GM06990 (cell line): ENCODE data around the gene OR11A1.
"Not testable (repeated sequence)": the region's sequence is repeated elsewhere in the genome, so short reads cannot be mapped to it uniquely, and the experiment has no call there.

Experiments
- DNase-seq: peaks from one replicate; pipeline ENCODE4 v3.0.0-alpha.2; 2011; ENCODE audit not compliant: insufficient read length; ENCODE audit errors: extremely low read depth
- H3K27me3 ChIP-seq: replicated peaks from 2 replicates; pipeline ENCODE4 v1.6.0; 2011; ENCODE audit warnings: low read length; ENCODE audit not compliant: control insufficient read depth, insufficient read depth
- H3K36me3 ChIP-seq: 2 replicates; pipeline ENCODE4 v1.5.1; 2011; ENCODE audit warnings: low read length; ENCODE audit not compliant: control insufficient read depth, insufficient read depth
- H3K4me3 ChIP-seq: replicated peaks from 2 replicates; pipeline ENCODE4 v1.5.1; 2011; ENCODE audit warnings: low read depth, mild to moderate bottlenecking, control low read depth, low read length
- CTCF ChIP-seq: IDR thresholded peaks from 2 replicates; pipeline ENCODE4 v1.5.1; 2011; ENCODE audit warnings: low read length, control low read depth, mild to moderate bottlenecking, inconsistent platforms; ENCODE audit not compliant: insufficient read depth, poor library complexity, severe bottlenecking

The OR11A1 gene

GRCh38 chr6:29462022-29462421 lies 5.2 kb upstream of the OR11A1 start:
- no peaks in the 10 kb centered on the region; the same call in 1 of the 2 replicates for H3K27me3 ChIP-seq
- H3K4me3 ChIP-seq: no peak overlapping the region
- no peaks in the 10 kb centered on the region for H3K36me3 ChIP-seq
- no peak for TF ChIP-seq CTCF
- no peak for DNase-seq

DNA sequence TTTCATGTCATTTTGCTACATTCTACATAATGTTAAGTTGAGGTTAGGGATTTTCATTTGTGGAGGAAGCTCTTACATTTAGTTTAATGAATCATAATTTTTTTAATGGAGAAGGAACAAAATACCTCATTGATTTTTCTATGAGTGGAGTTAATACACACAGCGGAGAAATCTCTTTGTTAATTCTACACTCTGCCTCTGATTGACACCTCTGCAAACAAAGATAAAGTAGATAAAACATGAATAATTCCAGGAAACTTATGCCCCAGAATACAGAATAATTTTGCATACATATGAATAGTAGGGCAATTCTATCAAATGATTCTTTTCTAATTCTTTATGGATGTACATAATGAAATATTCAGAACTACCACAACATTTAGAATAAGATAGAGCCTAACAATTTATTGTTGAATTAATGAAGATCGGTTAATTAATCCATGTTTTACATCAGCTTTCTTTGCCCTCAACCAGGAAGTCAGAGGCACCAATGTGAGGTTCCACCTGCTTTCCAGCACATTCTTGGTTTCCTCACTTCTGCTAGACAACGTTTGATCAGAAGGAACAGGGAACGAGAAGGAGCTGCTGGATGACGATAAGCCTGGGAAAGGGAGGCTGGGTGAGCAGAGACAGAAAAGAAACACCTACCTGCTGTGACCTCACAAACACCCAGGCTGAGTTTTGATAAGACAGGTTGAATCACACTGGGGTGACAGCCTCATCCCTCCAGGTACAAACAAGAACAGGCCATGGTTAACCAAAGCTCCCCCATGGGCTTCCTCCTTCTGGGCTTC lies 4.3 kb upstream of the OR11A1 start:
- no peak for TF ChIP-seq CTCF
- DNase-seq: no peak
- Histone ChIP-seq H3K27me3 (no peaks in the 10 kb centered on the region; the same call in 1 of the 2 replicates), H3K4me3 (no peak overlapping the region), H3K36me3 (no peaks in the 10 kb centered on the region)

DNA sequence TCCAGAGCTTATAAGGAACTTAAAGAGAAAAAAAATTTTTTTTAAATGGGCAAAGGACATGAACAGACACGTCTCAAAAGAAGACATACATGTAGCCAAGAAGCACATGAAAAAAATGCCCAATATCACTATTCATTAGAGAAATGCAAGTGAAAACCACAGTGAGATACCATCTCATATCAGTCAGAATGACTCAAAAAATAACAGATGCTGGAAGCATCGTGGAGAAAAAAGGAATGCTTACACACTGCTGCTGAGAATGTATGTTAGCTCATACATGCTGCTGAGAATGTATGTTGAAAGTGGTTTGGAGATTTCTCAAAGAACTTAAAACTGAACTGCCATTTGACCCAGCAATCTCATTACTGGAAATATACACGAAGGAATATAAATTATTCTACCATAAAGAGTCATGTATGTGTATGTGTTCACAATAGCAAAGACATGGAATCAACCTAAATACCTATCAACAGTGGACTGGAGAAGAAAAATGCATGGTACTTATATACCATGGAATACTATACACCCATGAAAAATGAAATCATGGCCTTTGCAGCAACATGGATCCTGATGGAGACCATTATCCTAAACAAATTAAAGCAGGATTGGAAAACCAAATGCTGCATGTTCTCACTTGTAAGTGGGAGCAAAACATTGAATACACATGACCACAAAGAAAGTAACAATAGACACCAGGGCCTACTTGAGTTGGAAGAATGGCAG lies 5.2 kb downstream of the OR11A1 start:
- Histone ChIP-seq H3K4me3 (no peak overlapping the region), H3K36me3 (no peaks in the 10 kb centered on the region), H3K27me3 (no peaks in the 10 kb centered on the region)
- DNase-seq: no peak
- TF ChIP-seq CTCF: no peak

- no peak overlapping the region for H3K4me3 ChIP-seq
- no peak for TF ChIP-seq CTCF
- H3K36me3 ChIP-seq: no peaks in the 10 kb centered on the region
- DNase-seq: no peak
- H3K27me3 ChIP-seq: no peaks in the 10 kb centered on the region
Observed at GRCh38 chr6:29447670-29448069, 9.2 kb downstream of the OR11A1 start.

GRCh38 chr6:29444031-29444430 lies 12.8 kb downstream of the OR11A1 start:
- H3K27me3 ChIP-seq, H3K36me3 ChIP-seq, H3K4me3 ChIP-seq, DNase-seq: not testable (repeated sequence)

GRCh38 chr6:29442719-29443118 lies 14.2 kb downstream of the OR11A1 start:
- no peak for DNase-seq
- no peak overlapping the region for H3K4me3 ChIP-seq

More at GRCh38 chr6:29442719-29443118, 14.2 kb downstream of the OR11A1 start:
- no peak for TF ChIP-seq CTCF
- Histone ChIP-seq H3K36me3 (no peaks in the 10 kb centered on the region), H3K27me3 (no peaks in the 10 kb centered on the region)
